Activated CD8-positive, alpha-beta memory T cell treated with anti-CD3 and anti-CD28 coated beads, Interleukin-2, amount 50 U/mL, for 4 hours (primary cell): ENCODE results near the gene P4HA1.
"Not testable (repeated sequence)": the region's sequence is repeated elsewhere in the genome, so short reads cannot be mapped to it uniquely, and the experiment has no call there.

Experiments used
- DNase-seq: peaks from one replicate; pipeline ENCODE4 v3.0.0-alpha.2; 2020

P4HA1 gene

GRCh38 chr10:73096449-73097304 is at the start of gene P4HA1:
TSS of gene P4HA1 (minus strand) at chr10:73096866. CDS start at chr10:73074883, 21,983 bp downstream.
- peak; percentile 99 for DNase-seq

- no peak for DNase-seq
Measured at GRCh38 chr10:73141603-73142002, 44.9 kb upstream of the P4HA1 start.

- no peak for DNase-seq
Measured at GRCh38 chr10:73139251-73139650, 42.6 kb upstream of the P4HA1 start.

GRCh38 chr10:73136627-73137026 is 40.0 kb upstream of the P4HA1 start:
- DNase-seq: no peak

GRCh38 chr10:73134727-73135126 is 38.1 kb upstream of the P4HA1 start:
- no peak for DNase-seq

- no peak for DNase-seq
Measured at GRCh38 chr10:73131913-73132686, 35.4 kb upstream of the P4HA1 start.

- no peak for DNase-seq
Measured at GRCh38 chr10:73131301-73131700, 34.6 kb upstream of the P4HA1 start.

GRCh38 chr10:73126343-73126742 is 29.7 kb upstream of the P4HA1 start:
- DNase-seq: no peak

GRCh38 chr10:73119952-73120351 is 23.3 kb upstream of the P4HA1 start:
- no peak for DNase-seq

GRCh38 chr10:73119457-73119856 is 22.8 kb upstream of the P4HA1 start:
- no peak for DNase-seq

- no peak for DNase-seq
Measured at GRCh38 chr10:73117976-73118743, 21.5 kb upstream of the P4HA1 start.

- no peak for DNase-seq
Measured at GRCh38 chr10:73116017-73116416, 19.4 kb upstream of the P4HA1 start.

GRCh38 chr10:73113551-73113950 is 16.9 kb upstream of the P4HA1 start:
- no peak for DNase-seq

GRCh38 chr10:73112032-73112431 is 15.4 kb upstream of the P4HA1 start:
- not testable (repeated sequence) for DNase-seq

- DNase-seq: peak; percentile 37
Measured at GRCh38 chr10:73110345-73110849, 13.7 kb upstream of the P4HA1 start, which contains the start of gene NUDT13. TSS of gene NUDT13 (plus strand) at chr10:73110455. CDS start at chr10:73114366, 3,911 bp downstream.

GRCh38 chr10:73109248-73109652 is 12.6 kb upstream of the P4HA1 start:
- DNase-seq: not testable (repeated sequence)

- DNase-seq: no peak
Measured at GRCh38 chr10:73106301-73106700, 9.6 kb upstream of the P4HA1 start.

- DNase-seq: no peak
Measured at GRCh38 chr10:73099141-73099540, 2.5 kb upstream of the P4HA1 start.

GRCh38 chr10:73097305-73097670 is 622 bp upstream of the P4HA1 start:
- DNase-seq: no peak

GRCh38 chr10:73096041-73096448 is 621 bp downstream of the P4HA1 start:
- DNase-seq: peak; percentile 67

- DNase-seq: peak; percentile 24
Measured at GRCh38 chr10:73095481-73096021, 1.1 kb downstream of the P4HA1 start.

GRCh38 chr10:73094986-73095480 is 1.6 kb downstream of the P4HA1 start:
- no peak for DNase-seq
